Measurements from ENCODE around the gene DYNC2I2. TPM values are rescaled to one million over a fixed set of nuclear protein-coding genes. Genes with fewer than 3 reads are reported as not detected.

The DYNC2I2 gene
- total and polyA plus RNA-seq, 10 of the 15 experiments (the other 5 are each of a cell fraction or from before 2014, with no cell fraction given): 0.89 to 118 (median 47.9) TPM

DNA sequence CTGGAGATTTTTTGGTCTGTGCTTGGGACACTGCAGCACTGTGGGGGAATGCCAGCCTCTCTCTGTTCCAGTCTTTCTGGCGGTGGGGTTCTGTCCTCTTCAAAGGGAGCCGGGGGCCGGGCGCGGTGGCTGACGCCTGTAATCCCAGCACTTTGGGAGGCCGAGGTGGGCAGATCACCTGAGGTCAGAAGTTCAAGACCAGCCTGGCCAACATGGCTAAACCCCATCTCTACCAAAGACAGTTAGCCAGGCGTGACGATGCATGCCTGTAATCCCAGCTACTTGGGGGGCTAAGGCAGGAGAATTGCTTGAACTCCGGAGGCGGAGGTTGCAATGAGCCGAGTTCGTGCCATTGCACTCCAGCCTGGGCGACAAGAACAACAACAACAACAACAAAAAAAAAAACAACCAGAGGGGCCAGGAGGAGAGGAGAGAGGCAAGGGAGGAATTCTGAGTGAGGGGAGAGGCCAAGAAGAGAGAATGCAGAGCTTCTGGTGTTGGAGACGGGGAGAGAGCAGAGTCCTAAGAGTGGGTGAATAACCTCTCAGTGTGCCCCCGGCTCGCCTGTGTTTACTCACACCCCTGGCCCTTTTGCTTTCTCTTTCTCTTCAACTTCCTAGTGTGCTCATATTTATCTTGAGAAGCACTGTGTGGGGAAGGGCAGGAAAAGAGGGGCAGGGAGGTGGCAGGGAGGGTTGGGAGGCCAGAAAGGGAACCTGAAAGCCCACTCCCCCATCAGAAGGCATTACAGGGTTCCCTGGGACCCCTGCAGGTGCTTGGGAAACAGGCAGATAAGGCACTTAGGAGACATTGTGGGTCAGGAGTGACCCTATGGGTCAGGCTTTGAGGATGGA lies 29.2 kb upstream of the DYNC2I2 start (continued):
- TF ChIP-seq BCLAF1 (IDR thresholded peaks at IDR 0.05) (no peak), CHD2 (IDR thresholded peaks at IDR 0.05; ENCODE audit: borderline replicate concordance, low read depth, low read length) (no peak), NR2F1 (conservative IDR thresholded peaks at IDR 0.05) (no peak; the same call in 1 of the 2 replicates), ZNF217 (IDR thresholded peaks at IDR 0.05) (no peak), RUNX3 (IDR thresholded peaks at IDR 0.05; ENCODE audit: low read length) (no peak), MYC (IDR thresholded peaks at IDR 0.05; ENCODE audit: insufficient read depth, insufficient read length, insufficient replicate concordance, low read length, severe bottlenecking) (no peak), NFYB (IDR thresholded peaks at IDR 0.05; ENCODE audit: insufficient read depth, low read depth, low read length) (no peak), MXI1 (IDR thresholded peaks at IDR 0.05; ENCODE audit: low read depth, low read length) (0 out of 2 replicates have a peak, but pooled peaks have one; percentile 11), NFIC (IDR thresholded peaks at IDR 0.05; ENCODE audit: low read depth, low read length) (no peak), ATF7 (IDR thresholded peaks at IDR 0.05; ENCODE audit: low read depth) (0 out of 2 replicates have a peak, but pooled peaks have one; percentile 30), CTCF (IDR thresholded peaks at IDR 0.05 in 2 of 3, conservative IDR thresholded peaks at IDR 0.05 in 1 of 3; ENCODE audit: control insufficient read depth in 2 of 3, extremely low read depth in 1 of 3, insufficient read depth in 1 of 3, low read depth in 3 of 3, low read length in 3 of 3) (no peak), POLR2A (IDR thresholded peaks at IDR 0.05; ENCODE audit: low read depth, low read length) (peak; percentile 64), BACH1 (IDR thresholded peaks at IDR 0.05; ENCODE audit: borderline replicate concordance) (no peak), NBN (IDR thresholded peaks at IDR 0.05) (peak; percentile 87), ATF3 (IDR thresholded peaks at IDR 0.05; ENCODE audit: borderline replicate concordance, extremely low read depth, low read depth, low read length) (no peak), MLLT1 (IDR thresholded peaks at IDR 0.05) (peak; percentile 62), ZNF384 (IDR thresholded peaks at IDR 0.05; ENCODE audit: borderline replicate concordance, low read depth, low read length) (no peak), RELA (IDR thresholded peaks at IDR 0.05; ENCODE audit: borderline replicate concordance, partially characterized antibody) (no peak), MTA3 (IDR thresholded peaks at IDR 0.05; ENCODE audit: borderline replicate concordance, low read length) (no peak)
- TF ChIP-seq, protein P1, sequence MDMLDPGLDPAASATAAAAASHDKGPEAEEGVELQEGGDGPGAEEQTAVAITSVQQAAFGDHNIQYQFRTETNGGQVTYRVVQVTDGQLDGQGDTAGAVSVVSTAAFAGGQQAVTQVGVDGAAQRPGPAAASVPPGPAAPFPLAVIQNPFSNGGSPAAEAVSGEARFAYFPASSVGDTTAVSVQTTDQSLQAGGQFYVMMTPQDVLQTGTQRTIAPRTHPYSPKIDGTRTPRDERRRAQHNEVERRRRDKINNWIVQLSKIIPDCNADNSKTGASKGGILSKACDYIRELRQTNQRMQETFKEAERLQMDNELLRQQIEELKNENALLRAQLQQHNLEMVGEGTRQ (IDR thresholded peaks at IDR 0.05; ENCODE audit: borderline replicate concordance, low read depth, low read length): no peak

Data from GM12878 (cell line).